HepG2 (cell line): ENCODE measurements around the gene RAB6B. TPM values are rescaled to one million over a fixed set of nuclear protein-coding genes. Genes with fewer than 3 reads are reported as not detected.

Source experiments
- ATAC-seq: fragments of 200-7000 bp; cut with Tn5 transposase; 3 replicates; pipeline ENCODE4 v1.9.1; 2020; ENCODE audit warnings: mild to moderate bottlenecking, moderate library complexity
- BruUV-seq: library from RNA; stranded (reverse); fragments of 400-500 nt; replicated peaks from 2 replicates; lab custom pipeline; 2021; lab: Mats Ljungman, UMichigan
- CTCF ChIA-PET: fragments of 300-600 bp; formaldehyde crosslinking; extraction: SDS; loops from one replicate; lab custom pipeline; 2021; ENCODE audit warnings: low total read pairs, inconsistent platforms, low intra/inter-chr PET ratio; lab: Yijun Ruan, JAX
- POLR2A ChIA-PET: fragments of 350-600 bp; sonication (Branson Sonifier 250); formaldehyde crosslinking; loops from one replicate; lab custom pipeline; 2020; ENCODE audit warnings: antibody characterized with exemption, inconsistent platforms; lab: Yijun Ruan, JAX
- DNase-seq: peaks from one replicate; pipeline ENCODE4 v3.0.0-alpha.2; 2015; ENCODE audit warnings: low spot score
- FAIRE-seq: peaks from 3 replicates; lab custom pipeline; 2011; peaks lifted over from hg19 to GRCh38; lab: Jason Lieb, UNC
- H2AFZ ChIP-seq: one replicate; pipeline ENCODE4 v1.6.1; 2011; ENCODE audit warnings: low read length, inconsistent platforms
- H3K27ac ChIP-seq: fragments of 300-600 bp; 3 replicates; pipeline ENCODE4 v1.8.0; 2011; ENCODE audit warnings: mixed run types, mild to moderate bottlenecking, mixed read lengths, low read length, inconsistent platforms; ENCODE audit not compliant: insufficient read depth; ENCODE audit errors: extremely low read length
- H3K27me3 ChIP-seq, 2 experiments: fragments of 200-600 bp in 1 of 2; 2 replicates in 1 of 2; 3 replicates in 1 of 2; pipeline versions ENCODE4 v1.6.0 to v1.8.0; 2011; ENCODE audit warnings: low read length in 2 of 2, mild to moderate bottlenecking in 2 of 2, moderate library complexity in 2 of 2, inconsistent platforms in 1 of 2; ENCODE audit not compliant: insufficient read depth in 2 of 2, control insufficient read depth in 1 of 2
- H3K36me3 ChIP-seq, 2 experiments: fragments of 200-600 bp in 1 of 2; replicated peaks in 1 of 2; 2 replicates in 1 of 2; 3 replicates in 1 of 2; pipeline versions ENCODE4 v1.5.1 to v1.8.0; 2011; ENCODE audit warnings: low read length in 2 of 2, inconsistent platforms in 1 of 2; ENCODE audit not compliant: insufficient read depth in 2 of 2, control insufficient read depth in 1 of 2
- H3K4me1 ChIP-seq: 2 replicates; pipeline ENCODE4 v1.5.1; 2012; ENCODE audit warnings: low read length, inconsistent platforms; ENCODE audit not compliant: insufficient read depth
- H3K4me2 ChIP-seq: 2 replicates; pipeline ENCODE4 v1.6.0; 2011; ENCODE audit warnings: low read depth, low read length, inconsistent platforms
- H3K4me3 ChIP-seq, 3 experiments: fragments of 200-600 bp in 1 of 3; sonication (generic), shearing (Covaris generic) in 1 of 3; replicated peaks in 1 of 3; 2 replicates each; pipeline ENCODE4 v1.5.1; 2011 to 2016; ENCODE audit warnings: low read length in 3 of 3, inconsistent platforms in 2 of 3, low read depth in 2 of 3, mild to moderate bottlenecking in 2 of 3, control low read depth in 1 of 3, mixed read lengths in 1 of 3; ENCODE audit not compliant: insufficient read depth in 1 of 3
- H3K79me2 ChIP-seq: one replicate; pipeline ENCODE4 v1.6.1; 2011; ENCODE audit warnings: low read length, inconsistent platforms; ENCODE audit not compliant: insufficient read depth
- H3K9ac ChIP-seq: 2 replicates; pipeline ENCODE4 v1.6.0; 2011; ENCODE audit warnings: mild to moderate bottlenecking, low read depth, low read length, inconsistent platforms; ENCODE audit not compliant: insufficient read depth
- H3K9me3 ChIP-seq: 2 replicates; pipeline ENCODE4 v1.5.1; 2012; ENCODE audit warnings: mild to moderate bottlenecking, low read length
- H4K20me1 ChIP-seq: 2 replicates; pipeline ENCODE4 v1.6.0; 2011; ENCODE audit warnings: inconsistent platforms, mild to moderate bottlenecking, low read length, moderate library complexity; ENCODE audit not compliant: insufficient read depth
- ARHGAP35 ChIP-seq: sonication (generic); formaldehyde crosslinking; IDR thresholded peaks from 2 replicates; pipeline ENCODE4 v1.9.0; 2022; ENCODE audit warnings: mild to moderate bottlenecking, inconsistent platforms, moderate library complexity, missing genetic modification reagents, borderline replicate concordance
- ARID4A ChIP-seq: sonication (generic); formaldehyde crosslinking; IDR thresholded peaks from 2 replicates; pipeline ENCODE4 v1.5.0; 2020; ENCODE audit warnings: mild to moderate bottlenecking, missing genetic modification reagents, borderline replicate concordance
- CBX5 ChIP-seq: sonication (generic); formaldehyde crosslinking; IDR thresholded peaks from 2 replicates; pipeline ENCODE4 v1.4.0; 2020; ENCODE audit warnings: missing genetic modification reagents, borderline replicate concordance
- ELF1 ChIP-seq: sonication (generic); formaldehyde crosslinking; IDR thresholded peaks from 2 replicates; pipeline ENCODE4 v1.4.0; 2020; ENCODE audit warnings: missing genetic modification reagents
- FOSL1 ChIP-seq: sonication (generic); formaldehyde crosslinking; IDR thresholded peaks from 2 replicates; pipeline ENCODE4 v1.9.0; 2021; ENCODE audit warnings: missing genetic modification reagents, borderline replicate concordance
- GRHL1 ChIP-seq: sonication (generic); formaldehyde crosslinking; conservative IDR thresholded peaks from 2 replicates; pipeline ENCODE4 v1.8.0; 2022; ENCODE audit warnings: missing genetic modification reagents
- HNRNPH1 ChIP-seq: fragments of 200-400 bp; formaldehyde crosslinking; optimal IDR thresholded peaks from 2 replicates; pipeline ENCODE3; 2017; ENCODE audit warnings: mild to moderate bottlenecking, low read depth, low read length
- HNRNPK ChIP-seq: fragments of 200-400 bp; formaldehyde crosslinking; IDR thresholded peaks from 2 replicates; pipeline ENCODE4 v1.6.1; 2018; ENCODE audit warnings: low read length, low read depth, moderate library complexity, mild to moderate bottlenecking; ENCODE audit not compliant: poor library complexity, severe bottlenecking
- IRF9 ChIP-seq: sonication (generic); formaldehyde crosslinking; IDR thresholded peaks from 2 replicates; pipeline ENCODE4 v1.8.0; 2022; ENCODE audit warnings: missing genetic modification reagents, mild to moderate bottlenecking, borderline replicate concordance
- MXD1 ChIP-seq: sonication (generic); formaldehyde crosslinking; IDR thresholded peaks from 2 replicates; pipeline ENCODE4 v1.4.0; 2020; ENCODE audit warnings: mild to moderate bottlenecking, missing genetic modification reagents
- RFX1 ChIP-seq: fragments of 450-650 bp; IDR thresholded peaks from 2 replicates; pipeline ENCODE4 v1.6.1; 2017
- SMARCE1 ChIP-seq: fragments of 450-650 bp; IDR thresholded peaks from 2 replicates; pipeline ENCODE4 v1.6.1; 2017; ENCODE audit warnings: borderline replicate concordance
- SOX6 ChIP-seq, 2 experiments: fragments of 450-650 bp in 1 of 2; sonication (generic) in 1 of 2; formaldehyde crosslinking in 1 of 2; IDR thresholded peaks; 2 replicates each; pipeline versions ENCODE4 v1.4.0 to v1.6.1; 2017 to 2020; ENCODE audit warnings: antibody characterized with exemption in 1 of 2, mild to moderate bottlenecking in 1 of 2, missing genetic modification reagents in 1 of 2
- ZBTB42 ChIP-seq: sonication (generic); formaldehyde crosslinking; IDR thresholded peaks from 2 replicates; pipeline ENCODE4 v1.5.0; 2020; ENCODE audit warnings: mild to moderate bottlenecking, missing genetic modification reagents
- ZFP41 ChIP-seq: sonication (generic); formaldehyde crosslinking; IDR thresholded peaks from 2 replicates; pipeline ENCODE4 v1.4.0; 2020; ENCODE audit warnings: mild to moderate bottlenecking, missing genetic modification reagents, borderline replicate concordance
- ZNF207 ChIP-seq: fragments of 450-650 bp; IDR thresholded peaks from 2 replicates; pipeline ENCODE4 v1.6.1; 2016; ENCODE audit warnings: antibody characterized with exemption, borderline replicate concordance
- ZNF788 ChIP-seq: sonication (generic); formaldehyde crosslinking; IDR thresholded peaks from 2 replicates; pipeline ENCODE4 v1.5.0; 2020; ENCODE audit warnings: mild to moderate bottlenecking, missing genetic modification reagents, borderline replicate concordance
- ZNF879 ChIP-seq: sonication (generic); formaldehyde crosslinking; IDR thresholded peaks from 2 replicates; pipeline ENCODE4 v1.8.1; 2023; ENCODE audit warnings: missing genetic modification reagents
- ZSCAN12 ChIP-seq: sonication (generic); formaldehyde crosslinking; IDR thresholded peaks from 2 replicates; pipeline ENCODE4 v1.9.0; 2021; ENCODE audit warnings: mild to moderate bottlenecking, missing genetic modification reagents
- WGBS: methylation state at CpG from one replicate; pipeline ENCODE4 v1.1.6; 2017; ENCODE audit warnings: low lambda C conversion rate; 5-methylcytosine and 5-hydroxymethylcytosine counted together
- in situ Hi-C: cut with HindIII; loops from 2 replicates; pipeline ENCODE4 v1.10.0; 2017; ENCODE audit warnings: low pct_unique_long_range_greater_than_20kb; ENCODE audit not compliant: extremely low pct_ligation_motif_present
- intact Hi-C: fragments of 100-400 bp; cut with micrococcal nuclease; formaldehyde crosslinking; loops from one replicate; pipeline ENCODE4 v1.10.0; 2022; ENCODE audit not compliant: unreplicated experiment
- polyA plus RNA-seq, 8 experiments: library from polyadenylated mRNA; depleted of rRNA in 3 of 8; stranded (reverse) in 7 of 8; unstranded in 1 of 8; fragments of >200 nt; fragmentation: Illumina TruSeq in 4 of 8; extraction: Trizol in 4 of 8; gene quantifications; 2 replicates each; pipeline versions ENCODE4 v1.2.1 to v1.2.3, GENCODE V29; 2011 to 2016; ENCODE audit warnings: low read depth in 4 of 8, missing spikeins in 1 of 8, mixed read lengths in 1 of 8; ENCODE audit not compliant: insufficient read depth in 1 of 8
- total RNA-seq, 5 experiments: library from RNA; depleted of rRNA; stranded (reverse); fragments of >200 nt; fragmentation: Illumina TruSeq; extraction: Trizol; gene quantifications; 2 replicates each; pipeline ENCODE4 v1.2.3, GENCODE V29; 2016; ENCODE audit warnings: low read depth in 1 of 5

RAB6B gene
- total and polyA plus RNA-seq, 2 of the 13 experiments (the other 11 are each of a cell fraction or from before 2014, with no cell fraction given) = 0.16 TPM; not detected in 1

- Histone ChIP-seq H4K20me1 (no peaks in the 10 kb centered on the region), H3K4me1 (no peaks in the 10 kb centered on the region), H3K4me2 (no peak overlapping the region), H3K9ac (no peak overlapping the region), H3K27me3 (peaks cover 4 to 43% of the 10 kb centered on the region in 2 experiments; a peak in 3 of 5 replicates), H3K9me3 (no peaks in the 10 kb centered on the region), H2AFZ (no peak overlapping the region), H3K4me3 (no peak overlapping the region), H3K79me2 (no peaks in the 10 kb centered on the region), H3K27ac (no peak overlapping the region), H3K36me3 (no peaks in the 10 kb centered on the region)
- ATAC-seq (no peak), DNase-seq (no peak), FAIRE-seq (no peak)
- CTCF ChIA-PET = no interaction called here
- in situ Hi-C loops (no loop called here), intact Hi-C loops (no loop called here)
- WGBS = 42% methylated on average over 7 of the region's 10 CpGs
- no TSS peak for BruUV-seq
- POLR2A ChIA-PET = no interaction called here
- TF ChIP-seq RFX1 (no peak), ZBTB42 (CRISPR knock-in tag) (no peak), SOX6 (IDR thresholded peaks at IDR 0.05) (no peak), SOX6 (CRISPR knock-in tag; IDR thresholded peaks at IDR 0.05) (no peak), ZSCAN12 (CRISPR knock-in tag) (no peak), MXD1 (CRISPR knock-in tag) (no peak), IRF9 (CRISPR knock-in tag) (no peak), ZNF879 (CRISPR knock-in tag) (no peak), HNRNPK (no peak), ZFP41 (CRISPR knock-in tag) (no peak), HNRNPH1 (no peak), ARID4A (no peak), FOSL1 (no peak), CBX5 (no peak), ZNF788 (no peak), GRHL1 (no peak), ZNF207 (no peak), ARHGAP35 (no peak), SMARCE1 (no peak), ELF1 (CRISPR knock-in tag) (no peak)
These were observed 44.9 kb upstream of the RAB6B start for GRCh38 chr3:133940536-133940935.
